PC-9 (cell line): ENCODE measurements around the gene OPN1SW. TPM values are rescaled to one million over a fixed set of nuclear protein-coding genes. Genes with fewer than 3 reads are reported as not detected.

Experiments
- BruUV-seq: library from RNA; stranded (reverse); fragments of 400-500 nt; replicated peaks from 2 replicates; lab custom pipeline; 2021; lab: Mats Ljungman, UMichigan
- CTCF ChIA-PET: fragments of 300-600 bp; sonication (Branson Sonifier 250); formaldehyde crosslinking; loops from one replicate; lab custom pipeline; 2022; ENCODE audit warnings: antibody characterized with exemption; lab: Charles Lee
- POLR2A ChIA-PET: fragments of 300-600 bp; sonication (Branson Sonifier 250); formaldehyde crosslinking; loops from one replicate; lab custom pipeline; 2022; ENCODE audit warnings: antibody characterized with exemption; ENCODE audit not compliant: unreplicated experiment; lab: Charles Lee
- DNase-seq, 2 experiments: peaks; one replicate each; pipeline versions ENCODE4 v3.0.0 to v3.0.0-alpha.2; 2015 to 2022; ENCODE audit warnings: mixed read lengths in 1 of 2
- H2AFZ ChIP-seq: fragments of 200-600 bp; sonication (generic); 2 replicates; pipeline ENCODE4 v1.8.1; 2017; ENCODE audit warnings: antibody characterized with exemption
- H3F3A ChIP-seq: fragments of 200-600 bp; sonication (generic); 2 replicates; pipeline ENCODE4 v1.8.1; 2017; ENCODE audit warnings: antibody characterized with exemption, mild to moderate bottlenecking, low read depth; ENCODE audit not compliant: insufficient read depth
- H3K27ac ChIP-seq: fragments of 200-600 bp; sonication (generic); 2 replicates; pipeline ENCODE4 v1.6.1; 2016; ENCODE audit warnings: mixed run types
- H3K27me3 ChIP-seq: fragments of 200-600 bp; sonication (generic); 2 replicates; pipeline ENCODE4 v1.6.1; 2016; ENCODE audit warnings: low read depth, mixed run types; ENCODE audit not compliant: insufficient read depth
- H3K36me3 ChIP-seq: fragments of 200-600 bp; sonication (generic); 2 replicates; pipeline ENCODE4 v1.6.1; 2016; ENCODE audit warnings: low read depth, mixed run types
- H3K4me1 ChIP-seq: fragments of 200-600 bp; sonication (generic); replicated peaks from 2 replicates; pipeline ENCODE4 v1.6.1; 2016; ENCODE audit warnings: mixed run types; ENCODE audit not compliant: insufficient read depth
- H3K4me2 ChIP-seq: fragments of 200-600 bp; sonication (generic); 2 replicates; pipeline ENCODE4 v1.6.1; 2017; ENCODE audit warnings: mixed run types
- H3K4me3 ChIP-seq: fragments of 200-600 bp; sonication (generic); 2 replicates; pipeline ENCODE4 v1.6.1; 2016; ENCODE audit warnings: mixed run types
- H3K79me2 ChIP-seq: fragments of 200-600 bp; sonication (generic); 2 replicates; pipeline ENCODE4 v1.6.1; 2017; ENCODE audit warnings: low read depth, mixed run types
- H3K9me2 ChIP-seq: fragments of 200-600 bp; sonication (generic); 2 replicates; pipeline ENCODE4 v1.8.1; 2017; ENCODE audit warnings: mild to moderate bottlenecking; ENCODE audit not compliant: insufficient read depth
- H3K9me3 ChIP-seq: fragments of 200-600 bp; sonication (generic); 2 replicates; pipeline ENCODE4 v1.8.1; 2016; ENCODE audit warnings: low read depth; ENCODE audit not compliant: insufficient read depth
- H4K20me1 ChIP-seq: fragments of 200-600 bp; sonication (generic); 2 replicates; pipeline ENCODE4 v1.8.1; 2017; ENCODE audit not compliant: insufficient read depth
- EZH2 ChIP-seq: fragments of 200-600 bp; sonication (generic); IDR thresholded peaks from 2 replicates; pipeline ENCODE4 v1.8.0; 2017; ENCODE audit warnings: antibody characterized with exemption, low read depth
- intact Hi-C: fragments of 100-400 bp; cut with micrococcal nuclease; formaldehyde crosslinking; loops from one replicate; pipeline ENCODE4 v1.10.0; 2022; ENCODE audit not compliant: unreplicated experiment
- total RNA-seq: library from RNA; stranded (reverse); gene quantifications from 2 replicates; pipeline ENCODE4 v1.2.3, GENCODE V29; 2021
- TF ChIP-seq, protein P1 (sequence below): fragments of 200-600 bp; sonication (generic); conservative IDR thresholded peaks from 2 replicates; pipeline ENCODE4 v1.6.1; 2017; ENCODE audit warnings: mixed run types, antibody characterized with exemption, mild to moderate bottlenecking, moderate library complexity

The OPN1SW gene
- total RNA-seq, 1 experiment from 2014 or later, result not detected

- no peak overlapping the region for H2AFZ ChIP-seq
- H3K4me3 ChIP-seq, result no peak overlapping the region
- no peaks in the 10 kb centered on the region for H3K9me2 ChIP-seq
- CTCF ChIA-PET, result no interaction called here
- no peaks in the 10 kb centered on the region for H3K4me1 ChIP-seq
- H3K27me3 ChIP-seq, result no peaks in the 10 kb centered on the region
- TF ChIP-seq, protein P1, sequence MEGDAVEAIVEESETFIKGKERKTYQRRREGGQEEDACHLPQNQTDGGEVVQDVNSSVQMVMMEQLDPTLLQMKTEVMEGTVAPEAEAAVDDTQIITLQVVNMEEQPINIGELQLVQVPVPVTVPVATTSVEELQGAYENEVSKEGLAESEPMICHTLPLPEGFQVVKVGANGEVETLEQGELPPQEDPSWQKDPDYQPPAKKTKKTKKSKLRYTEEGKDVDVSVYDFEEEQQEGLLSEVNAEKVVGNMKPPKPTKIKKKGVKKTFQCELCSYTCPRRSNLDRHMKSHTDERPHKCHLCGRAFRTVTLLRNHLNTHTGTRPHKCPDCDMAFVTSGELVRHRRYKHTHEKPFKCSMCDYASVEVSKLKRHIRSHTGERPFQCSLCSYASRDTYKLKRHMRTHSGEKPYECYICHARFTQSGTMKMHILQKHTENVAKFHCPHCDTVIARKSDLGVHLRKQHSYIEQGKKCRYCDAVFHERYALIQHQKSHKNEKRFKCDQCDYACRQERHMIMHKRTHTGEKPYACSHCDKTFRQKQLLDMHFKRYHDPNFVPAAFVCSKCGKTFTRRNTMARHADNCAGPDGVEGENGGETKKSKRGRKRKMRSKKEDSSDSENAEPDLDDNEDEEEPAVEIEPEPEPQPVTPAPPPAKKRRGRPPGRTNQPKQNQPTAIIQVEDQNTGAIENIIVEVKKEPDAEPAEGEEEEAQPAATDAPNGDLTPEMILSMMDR, result no peak
- no peak for TF ChIP-seq EZH2
- no TSS peak for BruUV-seq
- POLR2A ChIA-PET, result interaction anchor here (0.5 kb wide), 1 partner anchor 60 kb away, joined by 22 read pairs; no protein-coding TSS in a partner anchor
- no peaks in the 10 kb centered on the region for H3F3A ChIP-seq
- no peaks in the 10 kb centered on the region for H4K20me1 ChIP-seq
- no peak overlapping the region for H3K4me2 ChIP-seq
- no peaks in the 10 kb centered on the region for H3K79me2 ChIP-seq
- intact Hi-C loops, result no loop called here
- no peak for DNase-seq
- no peaks in the 10 kb centered on the region for H3K36me3 ChIP-seq
- H3K27ac ChIP-seq, result no peak overlapping the region
- no peaks in the 10 kb centered on the region for H3K9me3 ChIP-seq
Observed at GRCh38 chr7:128804484-128804883, 28.9 kb upstream of the OPN1SW start.

DNA sequence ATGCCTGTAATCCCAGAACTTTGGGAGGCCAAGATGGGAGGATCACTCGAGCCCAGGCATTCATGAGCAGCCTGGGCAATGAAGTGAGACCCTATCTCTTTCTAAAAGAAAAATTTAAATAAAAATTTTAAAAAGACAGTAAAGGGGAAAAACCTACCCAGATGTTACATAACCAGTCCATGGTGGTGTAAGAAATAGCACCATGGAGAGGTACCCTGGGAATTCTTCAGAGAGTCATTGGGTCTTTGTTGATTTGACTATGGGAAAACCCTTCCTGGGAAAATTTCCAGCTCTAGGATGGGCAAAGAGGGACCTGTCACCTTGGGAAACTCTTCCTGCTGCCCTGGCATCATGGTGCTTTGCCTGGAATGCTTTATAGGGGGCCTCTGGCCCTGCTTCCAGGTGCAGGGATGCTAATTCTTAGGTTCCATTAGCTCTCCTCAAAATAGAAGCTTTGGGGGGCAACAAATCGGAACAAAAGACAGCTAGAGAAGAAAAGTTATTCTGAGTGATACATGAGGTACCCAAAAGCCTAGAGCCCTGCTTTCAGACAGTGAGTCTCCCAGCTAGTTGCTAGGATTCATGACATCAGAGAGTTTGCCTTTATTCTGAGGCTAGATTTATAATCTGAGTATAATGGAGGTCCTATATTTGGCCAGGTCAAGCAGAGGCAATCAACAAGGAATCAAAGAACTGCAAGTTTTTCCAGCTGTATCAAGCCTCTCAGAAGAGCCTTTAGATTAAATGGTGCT lies 26.2 kb upstream of the OPN1SW start:
- Histone ChIP-seq H2AFZ (no peak overlapping the region), H3K27ac (no peak overlapping the region), H3K4me3 (no peak overlapping the region), H3K4me1 (no peaks in the 10 kb centered on the region), H3K79me2 (no peaks in the 10 kb centered on the region), H3K36me3 (no peaks in the 10 kb centered on the region), H3K27me3 (no peaks in the 10 kb centered on the region), H3F3A (no peaks in the 10 kb centered on the region), H3K9me2 (no peaks in the 10 kb centered on the region), H4K20me1 (no peaks in the 10 kb centered on the region), H3K9me3 (no peaks in the 10 kb centered on the region), H3K4me2 (no peak overlapping the region)
- BruUV-seq, result no TSS peak
- ChIA-PET CTCF (no interaction called here), POLR2A (no interaction called here)
- intact Hi-C loops, result no loop called here
- no peak for DNase-seq
- TF ChIP-seq EZH2, result no peak
- TF ChIP-seq, protein P1, result no peak

GRCh38 chr7:128801003-128801402 lies 25.4 kb upstream of the OPN1SW start:
- H4K20me1 ChIP-seq, result no peaks in the 10 kb centered on the region
- intact Hi-C loops, result no loop called here
- no peaks in the 10 kb centered on the region for H3K36me3 ChIP-seq
- no peaks in the 10 kb centered on the region for H3K27me3 ChIP-seq
- H3K9me2 ChIP-seq, result no peaks in the 10 kb centered on the region
- ChIA-PET CTCF (no interaction called here), POLR2A (no interaction called here)
- no peaks in the 10 kb centered on the region for H3F3A ChIP-seq
- no peak overlapping the region for H2AFZ ChIP-seq
- no peak for DNase-seq
- TF ChIP-seq, protein P1, result no peak
- no peak for TF ChIP-seq EZH2
- no peaks in the 10 kb centered on the region for H3K4me1 ChIP-seq
- no peak overlapping the region for H3K4me2 ChIP-seq
- BruUV-seq, result no TSS peak
- no peaks in the 10 kb centered on the region for H3K9me3 ChIP-seq
- H3K27ac ChIP-seq, result no peak overlapping the region
- H3K79me2 ChIP-seq, result no peaks in the 10 kb centered on the region
- no peak overlapping the region for H3K4me3 ChIP-seq
